GM18507 (cell line): ENCODE data around the gene PPIP5K1.
A peak's percentile ranks its signal among the peaks of the same experiment; 100 is the strongest.

ENCODE experiments used
- DNase-seq: peaks from one replicate; pipeline ENCODE4 v3.0.0; 2011; ENCODE audit warnings: low read depth; ENCODE audit not compliant: insufficient read length; ENCODE audit errors: extremely low spot score
- FAIRE-seq: peaks from 2 replicates; lab custom pipeline; 2011; peaks lifted over from hg19 to GRCh38; lab: Jason Lieb, UNC

PPIP5K1 gene

DNA sequence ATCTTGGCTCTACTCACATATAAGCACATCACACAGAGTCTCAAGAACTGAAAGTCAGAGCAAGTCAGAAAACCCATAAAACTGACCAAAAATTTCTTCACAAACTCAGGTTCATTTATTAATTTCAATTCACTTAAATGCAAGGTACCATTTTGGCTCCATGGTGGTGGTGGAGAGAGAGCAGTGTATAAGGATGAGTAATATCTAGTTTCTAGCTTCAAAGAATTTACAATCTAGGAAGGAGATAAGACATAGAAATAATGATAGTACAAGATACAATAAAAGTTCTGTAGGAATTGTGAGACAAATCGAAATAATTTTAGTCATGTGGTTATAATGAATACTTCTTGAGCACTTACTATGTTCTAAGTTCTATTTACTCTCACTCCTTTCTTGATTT is 90.4 kb downstream of the PPIP5K1 start:
- no peak for DNase-seq
- no peak for FAIRE-seq

- DNase-seq: no peak
- peak; percentile 12 for FAIRE-seq
These were observed 91.0 kb downstream of the PPIP5K1 start for GRCh38 chr15:43498990-43499389.

DNA sequence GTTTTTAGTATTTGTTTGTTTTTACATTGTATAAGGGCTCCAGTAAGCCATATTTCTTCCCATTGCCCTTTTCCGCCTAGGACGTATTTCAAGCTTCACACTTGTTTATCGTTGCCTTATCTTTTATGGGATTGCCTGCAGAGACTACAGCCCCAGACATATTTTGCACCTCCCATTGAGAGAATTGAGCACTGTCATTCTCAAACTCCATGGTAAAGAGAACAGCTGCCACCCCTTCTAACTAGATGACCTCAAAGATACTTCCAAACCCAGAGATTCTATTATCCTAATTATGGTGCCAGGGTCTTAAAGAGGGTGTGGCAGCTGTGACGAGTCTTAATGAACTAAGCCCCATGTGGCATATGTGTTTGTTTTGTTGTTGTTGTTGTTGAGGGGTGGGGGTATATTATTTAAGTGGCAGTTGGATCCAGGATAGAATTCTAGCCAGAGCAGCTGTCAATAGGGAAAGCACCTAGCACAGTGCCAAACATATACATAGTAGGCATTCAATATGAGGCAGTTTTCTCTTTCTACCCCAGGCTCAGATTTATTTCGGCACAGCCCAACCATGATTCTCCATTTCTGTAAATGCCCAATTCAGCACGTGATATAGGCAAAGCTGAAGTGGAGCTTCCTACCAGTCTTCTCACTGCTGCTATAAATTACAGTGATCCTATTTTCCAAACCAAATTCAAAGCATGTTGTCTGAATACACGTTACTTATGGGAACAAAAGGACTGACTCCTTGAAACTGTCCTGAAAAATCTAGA is 96.1 kb downstream of the PPIP5K1 start:
- FAIRE-seq: no peak
- no peak for DNase-seq

GRCh38 chr15:43492673-43493601 is 97.1 kb downstream of the PPIP5K1 start, which contains the start of gene TP53BP1:
Gene TP53BP1, minus strand, starts transcription at chr15:43493156. Its CDS starts 113 bp downstream, at chr15:43493043.
- DNase-seq: peak; percentile 91
- FAIRE-seq: peak; percentile 95

GRCh38 chr15:43492266-43492665 is 97.7 kb downstream of the PPIP5K1 start:
- FAIRE-seq: no peak
- no peak for DNase-seq

- DNase-seq: no peak
- FAIRE-seq: no peak
These were observed 100.8 kb downstream of the PPIP5K1 start for GRCh38 chr15:43489191-43489590.

- no peak for DNase-seq
- FAIRE-seq: no peak
These were observed 101.2 kb downstream of the PPIP5K1 start for GRCh38 chr15:43488790-43489189.

DNA sequence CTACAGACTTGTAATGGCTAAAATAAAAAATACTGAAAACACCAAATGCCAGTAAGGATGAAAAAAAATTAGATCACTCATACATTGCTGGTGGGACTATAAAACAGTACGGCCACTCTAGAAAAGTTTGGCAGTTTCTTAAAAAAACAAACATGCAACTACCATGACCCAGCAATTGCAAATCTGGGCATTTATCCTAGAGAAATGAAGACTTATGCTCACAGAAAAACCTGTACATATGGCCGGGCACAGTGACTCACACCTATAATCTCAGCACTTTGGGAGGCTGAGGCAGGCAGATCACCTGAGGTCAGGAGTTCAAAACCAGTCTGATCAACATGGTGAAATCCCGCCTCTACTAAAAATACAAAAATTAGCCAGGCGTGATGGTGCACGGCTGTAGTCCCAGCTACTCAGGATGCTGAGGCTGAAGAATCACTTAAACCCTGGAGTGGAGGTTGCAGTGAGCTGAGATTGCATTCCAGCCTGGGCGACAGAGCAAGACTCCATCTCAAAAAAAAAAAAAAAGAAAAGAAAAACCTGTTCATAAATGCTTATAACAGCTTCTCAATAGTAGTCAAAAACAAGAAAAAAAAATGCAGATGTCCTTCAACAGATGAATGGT is 102.6 kb downstream of the PPIP5K1 start:
- no peak for FAIRE-seq

DNA sequence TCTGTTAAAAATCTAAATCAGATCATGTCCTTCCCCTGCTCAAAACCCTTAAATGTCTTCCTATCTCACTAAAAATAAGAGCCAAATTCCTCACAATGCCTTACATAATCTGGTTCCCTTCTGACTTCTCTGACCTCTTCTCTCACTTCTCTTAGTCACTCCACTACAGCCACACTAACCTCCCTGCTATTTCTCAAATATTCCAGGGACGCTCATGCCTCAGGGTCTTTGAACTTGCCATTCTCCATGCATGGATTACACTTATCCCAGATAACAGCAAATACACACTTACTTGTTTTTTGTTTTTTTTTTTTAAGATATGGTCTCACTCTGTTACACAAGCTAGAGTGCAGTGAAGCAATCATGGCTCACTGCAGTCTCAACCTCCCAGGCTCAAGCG is 105.6 kb downstream of the PPIP5K1 start:
- FAIRE-seq: no peak
- no peak for DNase-seq

More for the DNA sequence above, 102.6 kb downstream of the PPIP5K1 start:
- DNase-seq: no peak
